Tongue (tissue), 2 donors: ENCODE data around the gene FAM13C. TPM values are rescaled to one million over a fixed set of nuclear protein-coding genes. Genes with fewer than 3 reads are reported as not detected.
"Not testable (repeated sequence)": the region's sequence is repeated elsewhere in the genome, so short reads cannot be mapped to it uniquely, and the experiment has no call there.

Experiments used
- DNase-seq: peaks from one replicate; pipeline ENCODE4 v3.0.0-alpha.2; 2015
- total RNA-seq: library from RNA; depleted of rRNA; stranded (reverse); fragments of >200 nt; gene quantifications from one replicate; pipeline ENCODE4 v1.2.3, GENCODE V29; 2014

The FAM13C gene
- total RNA-seq, 1 donor from 2014 or later = 74.0 TPM

GRCh38 chr10:59229441-59229840, 132.9 kb downstream of the FAM13C start:
- no peak for DNase-seq

GRCh38 chr10:59227136-59227673, 135.1 kb downstream of the FAM13C start:
- DNase-seq = no peak

- DNase-seq = no peak
Observed at GRCh38 chr10:59225211-59225610, 137.1 kb downstream of the FAM13C start.

GRCh38 chr10:59223597-59223996, 138.8 kb downstream of the FAM13C start:
- DNase-seq = not testable (repeated sequence)

- no peak for DNase-seq
Observed at GRCh38 chr10:59222788-59223187, 139.6 kb downstream of the FAM13C start.

- no peak for DNase-seq
Observed at GRCh38 chr10:59216178-59216869, 146.0 kb downstream of the FAM13C start.

- DNase-seq = no peak
Observed at GRCh38 chr10:59214160-59214559, 148.2 kb downstream of the FAM13C start.

GRCh38 chr10:59212301-59212798, 150.0 kb downstream of the FAM13C start:
- DNase-seq = no peak

GRCh38 chr10:59206204-59206720, 156.1 kb downstream of the FAM13C start:
- no peak for DNase-seq

Other genes starting within 250 kb of the FAM13C start
- 0.31 TPM for gene PHYHIPL, start 185.9 kb downstream of the FAM13C start, total RNA-seq